Measurements from ENCODE around the gene CRYZL1.

- TF ChIP-seq CTCF (IDR thresholded peaks at IDR 0.05; ENCODE audit: low read length) (no peak), EZH2 (IDR thresholded peaks at IDR 0.05; ENCODE audit: borderline replicate concordance, low read length) (no peak)
Observed at GRCh38 chr21:33550772-33551660, 90.5 kb downstream of the CRYZL1 start.

Data from OCI-LY1 (cell line).